H1 (cell line): ENCODE measurements around the gene DNM2.

Experiments used
- CBX5 ChIP-seq: fragments of 300-800, 300-1000 bp; sonication (generic); IDR thresholded peaks from 2 replicates; pipeline ENCODE4 v1.7.1; 2016; ENCODE audit warnings: antibody characterized with exemption, low read length, low read depth
- CEBPB ChIP-seq: IDR thresholded peaks from 2 replicates; pipeline ENCODE4 v1.6.1; 2012; ENCODE audit warnings: low read depth, low read length
- CTBP2 ChIP-seq: IDR thresholded peaks from 2 replicates; pipeline ENCODE4 v1.7.0; 2011; ENCODE audit warnings: borderline replicate concordance, mild to moderate bottlenecking, moderate library complexity, mixed read lengths, low read length; ENCODE audit not compliant: insufficient read depth, insufficient read length
- EZH2 ChIP-seq: fragments of 200-600 bp; sonication (generic); IDR thresholded peaks from 2 replicates; pipeline ENCODE4 v1.7.1; 2012; ENCODE audit warnings: low read depth, mild to moderate bottlenecking, moderate library complexity, low read length, inconsistent platforms; ENCODE audit not compliant: severe bottlenecking
- POLR2A ChIP-seq, 2 experiments: IDR thresholded peaks; 1 replicate in 1 of 2; 2 replicates in 1 of 2; pipeline ENCODE4 v1.6.1; 2011; ENCODE audit warnings: low read depth in 2 of 2, low read length in 2 of 2, mild to moderate bottlenecking in 2 of 2; ENCODE audit errors: control extremely low read depth in 1 of 2
- POLR2AphosphoS5 ChIP-seq: IDR thresholded peaks from 2 replicates; pipeline ENCODE4 v1.6.1; 2011; ENCODE audit warnings: low read depth, low read length
- RBBP5 ChIP-seq: IDR thresholded peaks from 2 replicates; pipeline ENCODE4 v1.7.1; 2012; ENCODE audit warnings: low read depth, mild to moderate bottlenecking, inconsistent platforms, low read length, moderate library complexity, borderline replicate concordance
- RFX5 ChIP-seq: IDR thresholded peaks from 2 replicates; pipeline ENCODE4 v1.6.1; 2011; ENCODE audit warnings: low read depth, low read length, improper control_type of control experiment, borderline replicate concordance
- RNF2 ChIP-seq: fragments of 200-900, 300-1000 bp; sonication (generic); IDR thresholded peaks from 2 replicates; pipeline ENCODE4 v1.7.1; 2016; ENCODE audit warnings: borderline replicate concordance, low read depth, mild to moderate bottlenecking, antibody characterized with exemption, low read length; ENCODE audit not compliant: poor library complexity, severe bottlenecking; ENCODE audit errors: missing control alignments
- SIX5 ChIP-seq: IDR thresholded peaks from 2 replicates; pipeline ENCODE4 v1.6.1; 2011; ENCODE audit warnings: mild to moderate bottlenecking, low read depth, low read length
- SUZ12 ChIP-seq: fragments of 200-600 bp; sonication (generic); IDR thresholded peaks from 2 replicates; pipeline ENCODE4 v1.6.1; 2012; ENCODE audit warnings: mild to moderate bottlenecking, inconsistent platforms, low read length, moderate library complexity, mixed read lengths
- TEAD4 ChIP-seq: IDR thresholded peaks from 2 replicates; pipeline ENCODE4 v1.6.1; 2012; ENCODE audit warnings: low read depth, low read length, inconsistent platforms, mixed read lengths
- TF ChIP-seq, protein P1 (sequence below), 3 experiments: IDR thresholded peaks; 1 replicate in 2 of 3; 2 replicates in 1 of 3; pipeline versions ENCODE4 v1.5.1 to v1.6.1; 2011; ENCODE audit warnings: low read length in 3 of 3, mild to moderate bottlenecking in 3 of 3, inconsistent platforms in 2 of 3, low read depth in 1 of 3, moderate library complexity in 1 of 3; ENCODE audit not compliant: insufficient read depth in 1 of 3; ENCODE audit errors: control extremely low read depth in 1 of 3

- TF ChIP-seq TEAD4 (no peak), SUZ12 (no peak), CEBPB (no peak), RBBP5 (no peak), POLR2A (IDR thresholded peaks at IDR 0.05; ENCODE audit: control extremely low read depth in 1 of 2, low read depth in 2 of 2, low read length in 2 of 2) (no peak), EZH2 (no peak), SIX5 (no peak), RFX5 (no peak), RNF2 (no peak), POLR2AphosphoS5 (no peak), CBX5 (no peak), CTBP2 (no peak)
- TF ChIP-seq, protein P1, sequence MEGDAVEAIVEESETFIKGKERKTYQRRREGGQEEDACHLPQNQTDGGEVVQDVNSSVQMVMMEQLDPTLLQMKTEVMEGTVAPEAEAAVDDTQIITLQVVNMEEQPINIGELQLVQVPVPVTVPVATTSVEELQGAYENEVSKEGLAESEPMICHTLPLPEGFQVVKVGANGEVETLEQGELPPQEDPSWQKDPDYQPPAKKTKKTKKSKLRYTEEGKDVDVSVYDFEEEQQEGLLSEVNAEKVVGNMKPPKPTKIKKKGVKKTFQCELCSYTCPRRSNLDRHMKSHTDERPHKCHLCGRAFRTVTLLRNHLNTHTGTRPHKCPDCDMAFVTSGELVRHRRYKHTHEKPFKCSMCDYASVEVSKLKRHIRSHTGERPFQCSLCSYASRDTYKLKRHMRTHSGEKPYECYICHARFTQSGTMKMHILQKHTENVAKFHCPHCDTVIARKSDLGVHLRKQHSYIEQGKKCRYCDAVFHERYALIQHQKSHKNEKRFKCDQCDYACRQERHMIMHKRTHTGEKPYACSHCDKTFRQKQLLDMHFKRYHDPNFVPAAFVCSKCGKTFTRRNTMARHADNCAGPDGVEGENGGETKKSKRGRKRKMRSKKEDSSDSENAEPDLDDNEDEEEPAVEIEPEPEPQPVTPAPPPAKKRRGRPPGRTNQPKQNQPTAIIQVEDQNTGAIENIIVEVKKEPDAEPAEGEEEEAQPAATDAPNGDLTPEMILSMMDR (IDR thresholded peaks at IDR 0.05; ENCODE audit: control extremely low read depth in 1 of 3, insufficient read depth in 1 of 3, low read depth in 1 of 3, low read length in 3 of 3): no peak
Observed at GRCh38 chr19:10796653-10797052, 78.8 kb downstream of the DNM2 start.
